CD4-positive, alpha-beta T cell treated with Interleukin-4 for 4 hours (primary cell): ENCODE results near the gene PER1.

Experiments used
- DNase-seq: peaks from one replicate; pipeline ENCODE4 v3.0.0-alpha.2; 2020

Gene PER1, protein sequence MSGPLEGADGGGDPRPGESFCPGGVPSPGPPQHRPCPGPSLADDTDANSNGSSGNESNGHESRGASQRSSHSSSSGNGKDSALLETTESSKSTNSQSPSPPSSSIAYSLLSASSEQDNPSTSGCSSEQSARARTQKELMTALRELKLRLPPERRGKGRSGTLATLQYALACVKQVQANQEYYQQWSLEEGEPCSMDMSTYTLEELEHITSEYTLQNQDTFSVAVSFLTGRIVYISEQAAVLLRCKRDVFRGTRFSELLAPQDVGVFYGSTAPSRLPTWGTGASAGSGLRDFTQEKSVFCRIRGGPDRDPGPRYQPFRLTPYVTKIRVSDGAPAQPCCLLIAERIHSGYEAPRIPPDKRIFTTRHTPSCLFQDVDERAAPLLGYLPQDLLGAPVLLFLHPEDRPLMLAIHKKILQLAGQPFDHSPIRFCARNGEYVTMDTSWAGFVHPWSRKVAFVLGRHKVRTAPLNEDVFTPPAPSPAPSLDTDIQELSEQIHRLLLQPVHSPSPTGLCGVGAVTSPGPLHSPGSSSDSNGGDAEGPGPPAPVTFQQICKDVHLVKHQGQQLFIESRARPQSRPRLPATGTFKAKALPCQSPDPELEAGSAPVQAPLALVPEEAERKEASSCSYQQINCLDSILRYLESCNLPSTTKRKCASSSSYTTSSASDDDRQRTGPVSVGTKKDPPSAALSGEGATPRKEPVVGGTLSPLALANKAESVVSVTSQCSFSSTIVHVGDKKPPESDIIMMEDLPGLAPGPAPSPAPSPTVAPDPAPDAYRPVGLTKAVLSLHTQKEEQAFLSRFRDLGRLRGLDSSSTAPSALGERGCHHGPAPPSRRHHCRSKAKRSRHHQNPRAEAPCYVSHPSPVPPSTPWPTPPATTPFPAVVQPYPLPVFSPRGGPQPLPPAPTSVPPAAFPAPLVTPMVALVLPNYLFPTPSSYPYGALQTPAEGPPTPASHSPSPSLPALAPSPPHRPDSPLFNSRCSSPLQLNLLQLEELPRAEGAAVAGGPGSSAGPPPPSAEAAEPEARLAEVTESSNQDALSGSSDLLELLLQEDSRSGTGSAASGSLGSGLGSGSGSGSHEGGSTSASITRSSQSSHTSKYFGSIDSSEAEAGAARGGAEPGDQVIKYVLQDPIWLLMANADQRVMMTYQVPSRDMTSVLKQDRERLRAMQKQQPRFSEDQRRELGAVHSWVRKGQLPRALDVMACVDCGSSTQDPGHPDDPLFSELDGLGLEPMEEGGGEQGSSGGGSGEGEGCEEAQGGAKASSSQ (N-terminal part only)

DNA sequence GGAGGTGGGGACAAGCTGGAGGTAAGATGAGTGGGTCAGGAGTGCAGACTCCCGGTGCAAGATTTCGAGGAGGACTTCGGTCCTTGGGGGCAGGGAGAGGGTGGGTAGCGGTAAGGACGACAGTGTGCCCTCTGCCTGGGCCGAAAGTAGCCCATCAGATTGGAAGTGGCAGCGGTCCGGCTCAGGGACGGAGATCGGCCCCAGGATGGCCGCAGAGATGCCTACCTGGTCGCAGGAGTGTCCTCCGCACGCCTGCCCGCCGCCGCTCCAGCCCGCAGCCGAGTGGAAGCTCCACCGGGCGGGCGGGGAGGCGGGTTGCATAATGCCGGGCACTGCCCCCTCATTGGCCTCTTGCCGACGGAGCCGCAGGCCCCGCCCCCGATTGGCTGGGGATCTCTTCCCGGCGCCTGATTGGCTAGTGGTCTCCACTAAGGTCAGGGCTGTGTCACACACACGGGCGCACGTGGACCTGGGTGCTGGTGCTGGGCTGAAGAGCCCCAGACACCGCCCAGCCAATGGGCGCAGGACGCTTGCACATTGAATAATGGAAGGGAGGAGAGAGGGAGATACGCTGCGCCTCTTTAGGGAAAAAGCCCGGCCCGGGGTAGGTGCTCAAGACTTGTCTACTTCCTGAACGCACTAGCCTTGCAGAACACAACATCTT lies at the start of gene PER1:
TSS of gene PER1 (minus strand) at position 293 of the 664 bp plus-strand sequence. CDS start 1,698 bp downstream, outside the sequence.
- DNase-seq: peak; percentile 90

DNA sequence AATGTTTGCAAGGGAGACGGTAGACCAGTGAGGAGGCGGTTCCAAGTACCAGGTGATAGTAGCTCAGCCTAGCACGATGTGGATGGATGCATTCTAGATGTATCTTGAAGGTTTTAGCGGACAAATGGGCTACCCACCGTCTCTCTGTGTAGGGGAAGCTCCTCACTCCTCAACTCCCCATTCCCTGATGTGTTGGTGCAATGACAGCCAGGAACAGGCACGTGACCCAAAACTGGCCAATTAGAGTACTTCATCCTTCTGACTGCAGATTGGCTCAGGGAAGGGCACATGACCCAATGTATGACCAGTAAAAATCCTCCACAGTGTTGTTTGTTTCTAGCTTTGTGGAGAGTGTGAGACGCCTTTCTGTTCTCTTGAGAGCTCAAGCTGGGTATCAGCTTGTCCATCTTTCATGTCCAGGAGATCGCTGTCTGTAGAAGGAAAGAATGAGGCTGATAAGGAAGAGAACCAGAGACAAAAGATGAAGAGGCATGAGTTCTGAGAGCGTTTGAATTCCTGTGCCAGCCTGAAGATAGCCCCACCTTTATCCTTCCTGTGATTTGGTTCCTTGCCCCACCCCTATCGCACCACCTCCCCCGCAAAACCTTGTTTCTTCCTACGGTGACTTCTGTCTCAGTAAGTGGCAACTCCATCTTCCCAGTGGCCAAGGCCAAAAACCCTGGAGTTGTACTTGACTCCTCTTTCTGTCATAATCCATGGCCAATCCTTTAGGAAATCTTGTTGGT lies 40.0 kb upstream of the PER1 start:
- DNase-seq: peak; percentile 80

GRCh38 chr17:8190506-8190905 lies 38.3 kb upstream of the PER1 start:
- no peak for DNase-seq

DNA sequence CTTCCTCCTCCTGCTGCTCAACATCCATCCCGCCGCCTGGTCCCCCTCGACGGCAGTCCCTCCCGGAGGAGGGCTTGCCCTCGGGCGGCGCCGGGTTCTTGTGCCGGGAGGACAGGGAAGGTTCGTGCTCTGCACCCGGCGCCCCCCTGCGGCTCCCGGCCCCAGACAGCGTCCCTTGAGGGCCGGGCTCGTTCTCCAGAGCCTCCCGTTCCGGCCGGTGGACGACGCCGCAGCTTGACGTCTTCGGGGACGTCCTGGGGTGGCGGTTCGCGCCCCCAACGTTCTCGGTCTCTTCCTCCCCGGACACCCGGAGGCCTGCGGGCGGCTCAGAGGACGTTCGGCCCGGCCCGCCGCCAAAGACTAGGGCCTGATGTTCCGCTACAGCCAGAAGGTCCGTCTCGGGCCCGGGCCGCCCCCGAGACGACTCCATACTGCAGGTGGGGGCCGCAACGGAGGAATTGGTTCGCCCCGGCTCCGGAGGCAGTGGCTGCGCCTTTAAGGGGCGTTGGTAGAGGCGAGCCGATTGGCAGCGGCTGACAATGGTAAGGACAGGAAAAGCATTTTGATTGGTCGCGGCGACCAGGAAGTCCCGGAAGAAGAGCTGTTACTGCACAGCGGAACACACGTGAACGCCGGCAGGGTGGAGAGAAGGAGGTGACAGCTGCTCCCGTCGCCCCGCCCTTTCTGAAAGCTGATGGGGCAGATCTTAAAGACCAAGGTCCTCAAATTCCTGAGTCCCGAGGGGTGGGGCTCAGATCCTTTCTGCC lies 37.7 kb upstream of the PER1 start, which contains the start of gene BORCS6:
TSS of gene BORCS6 (minus strand) at position 470 of the 767 bp plus-strand sequence. CDS start at position 430, 40 bp downstream.
- DNase-seq: peak; percentile 98

GRCh38 chr17:8189041-8189710 lies 37.0 kb upstream of the PER1 start:
- no peak for DNase-seq

GRCh38 chr17:8188263-8188839 lies 36.1 kb upstream of the PER1 start:
- DNase-seq: no peak

GRCh38 chr17:8187517-8188262 lies 35.5 kb upstream of the PER1 start:
- DNase-seq: peak; percentile 94

DNA sequence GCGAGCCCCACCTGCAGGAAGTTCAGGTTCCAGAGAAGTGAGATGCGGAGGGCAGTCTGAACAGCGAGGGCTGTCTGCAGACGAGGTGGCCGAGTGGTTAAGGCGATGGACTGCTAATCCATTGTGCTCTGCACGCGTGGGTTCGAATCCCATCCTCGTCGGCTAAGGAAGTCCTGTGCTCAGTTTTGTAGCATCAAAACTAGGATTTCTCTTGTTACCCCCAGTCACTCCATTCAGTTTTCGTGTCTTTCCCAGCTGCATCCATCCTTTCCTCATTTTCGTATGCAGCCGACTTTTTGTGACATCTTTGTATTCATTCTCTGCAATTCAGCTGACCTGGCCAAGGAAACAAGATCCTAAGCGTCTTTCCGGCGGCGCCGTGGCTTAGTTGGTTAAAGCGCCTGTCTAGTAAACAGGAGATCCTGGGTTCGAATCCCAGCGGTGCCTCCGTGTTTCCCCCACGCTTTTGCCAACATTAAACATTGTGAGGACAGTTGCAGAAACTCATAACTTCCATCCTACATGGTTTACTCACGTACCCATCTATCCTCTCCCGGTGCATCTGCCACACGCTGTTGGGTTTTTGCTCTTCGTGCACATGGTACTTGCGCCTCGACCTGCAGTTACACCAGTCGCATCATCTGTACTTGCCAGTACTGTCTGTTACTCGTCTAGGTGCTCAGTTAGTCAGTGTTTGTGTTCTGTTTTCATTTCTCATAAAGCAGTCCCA lies 34.7 kb upstream of the PER1 start:
- DNase-seq: peak; percentile 93

GRCh38 chr17:8186446-8186786 lies 34.2 kb upstream of the PER1 start:
- DNase-seq: no peak

- peak; percentile 84 for DNase-seq
Observed at GRCh38 chr17:8185582-8186445, 33.6 kb upstream of the PER1 start.

GRCh38 chr17:8176998-8177731 lies 25.0 kb upstream of the PER1 start:
- DNase-seq: no peak

DNA sequence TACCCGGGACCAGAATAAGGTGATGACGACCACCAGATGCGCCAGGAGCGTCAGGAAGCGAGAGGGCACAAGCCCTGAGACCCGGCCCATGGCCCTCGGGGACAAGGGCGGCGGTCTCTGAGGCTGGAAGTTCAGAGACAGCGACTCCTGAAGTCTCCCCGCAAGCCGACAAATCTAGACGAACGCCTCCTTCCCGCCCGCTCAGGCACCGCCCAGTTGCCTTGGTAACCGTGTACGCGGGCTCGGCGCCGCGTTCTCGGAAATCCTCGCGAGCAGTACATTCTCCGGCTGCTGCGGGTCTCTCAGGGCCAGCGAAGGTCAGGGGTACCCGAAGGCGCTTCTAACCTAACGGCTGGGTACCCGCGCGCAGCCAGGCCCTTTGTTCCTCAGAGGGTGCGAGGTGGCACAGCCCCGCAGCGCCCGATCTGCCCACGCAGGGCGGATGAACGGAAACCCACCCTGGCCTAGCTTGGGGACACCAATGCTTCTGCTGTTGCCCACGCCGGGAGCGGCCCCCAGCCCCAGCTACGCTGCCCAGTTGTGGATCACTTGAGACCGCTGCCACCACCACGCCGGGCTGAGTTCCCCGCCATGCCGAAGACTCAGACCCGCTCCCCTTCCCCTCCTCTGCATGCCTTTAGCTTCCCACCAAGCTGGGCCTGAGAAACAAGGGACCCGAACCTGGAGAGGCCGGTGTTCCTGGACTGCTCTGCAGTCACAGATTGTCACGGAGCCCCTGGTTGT lies 24.2 kb upstream of the PER1 start, which contains the start of gene TMEM107:
TSS of gene TMEM107 (minus strand) at position 184 of the 744 bp plus-strand sequence. CDS start at position 90, 94 bp downstream.
- DNase-seq: peak; percentile 88

DNA sequence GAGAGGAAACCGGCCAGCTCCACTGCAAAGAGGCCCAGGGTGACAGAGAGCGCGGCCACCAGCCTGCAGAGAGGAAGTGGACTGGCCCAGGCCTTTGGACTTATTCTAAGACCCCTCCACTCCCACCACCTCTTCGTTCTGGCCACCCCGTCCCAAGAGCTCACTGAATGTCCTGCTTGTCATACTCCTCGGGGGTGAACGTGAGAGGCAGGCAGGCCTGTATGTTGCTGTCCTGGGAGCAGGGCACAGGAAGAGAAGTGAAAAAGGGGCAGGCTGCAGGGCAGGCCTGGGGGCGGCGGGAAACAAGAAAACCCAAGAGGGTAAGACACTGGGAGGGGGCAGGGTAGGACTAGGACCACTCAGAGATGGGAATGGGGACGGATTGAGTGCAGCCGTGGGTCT lies 23.6 kb upstream of the PER1 start:
- no peak for DNase-seq

- DNase-seq: no peak
Observed at GRCh38 chr17:8173871-8174322, 21.7 kb upstream of the PER1 start.

GRCh38 chr17:8173056-8173870 lies 21.1 kb upstream of the PER1 start:
- peak; percentile 94 for DNase-seq
